Measurements from ENCODE around the gene MYH11. TPM values are rescaled to one million over a fixed set of nuclear protein-coding genes. Genes with fewer than 3 reads are reported as not detected.

MYH11 gene
- total and polyA plus RNA-seq, 2 of the 13 experiments (the other 11 are each of a cell fraction or from before 2014, with no cell fraction given): not detected

DNA sequence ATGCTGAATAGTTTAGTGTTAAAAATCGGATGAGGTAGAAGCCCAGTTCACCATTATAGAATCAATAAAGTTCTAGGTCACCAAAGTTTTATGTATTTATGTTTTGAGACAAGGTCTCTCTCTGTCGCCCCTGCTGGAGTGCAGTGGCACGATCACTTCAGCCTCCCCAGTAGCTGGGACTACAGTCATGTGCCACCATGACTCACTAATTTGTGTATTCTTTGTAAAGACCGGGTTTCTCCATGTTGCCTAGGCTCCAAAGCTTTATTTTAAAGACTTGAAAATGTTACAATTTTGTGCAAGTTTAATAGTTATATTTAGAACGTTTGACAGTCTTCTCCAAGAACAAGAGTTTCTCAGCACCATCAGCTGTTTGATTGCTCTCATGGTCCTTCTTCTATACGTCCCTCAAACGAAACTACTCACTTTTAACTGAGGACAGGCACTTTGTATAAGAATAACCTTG is 174.7 kb downstream of the MYH11 start (continued):
- TF ChIP-seq, protein P1, sequence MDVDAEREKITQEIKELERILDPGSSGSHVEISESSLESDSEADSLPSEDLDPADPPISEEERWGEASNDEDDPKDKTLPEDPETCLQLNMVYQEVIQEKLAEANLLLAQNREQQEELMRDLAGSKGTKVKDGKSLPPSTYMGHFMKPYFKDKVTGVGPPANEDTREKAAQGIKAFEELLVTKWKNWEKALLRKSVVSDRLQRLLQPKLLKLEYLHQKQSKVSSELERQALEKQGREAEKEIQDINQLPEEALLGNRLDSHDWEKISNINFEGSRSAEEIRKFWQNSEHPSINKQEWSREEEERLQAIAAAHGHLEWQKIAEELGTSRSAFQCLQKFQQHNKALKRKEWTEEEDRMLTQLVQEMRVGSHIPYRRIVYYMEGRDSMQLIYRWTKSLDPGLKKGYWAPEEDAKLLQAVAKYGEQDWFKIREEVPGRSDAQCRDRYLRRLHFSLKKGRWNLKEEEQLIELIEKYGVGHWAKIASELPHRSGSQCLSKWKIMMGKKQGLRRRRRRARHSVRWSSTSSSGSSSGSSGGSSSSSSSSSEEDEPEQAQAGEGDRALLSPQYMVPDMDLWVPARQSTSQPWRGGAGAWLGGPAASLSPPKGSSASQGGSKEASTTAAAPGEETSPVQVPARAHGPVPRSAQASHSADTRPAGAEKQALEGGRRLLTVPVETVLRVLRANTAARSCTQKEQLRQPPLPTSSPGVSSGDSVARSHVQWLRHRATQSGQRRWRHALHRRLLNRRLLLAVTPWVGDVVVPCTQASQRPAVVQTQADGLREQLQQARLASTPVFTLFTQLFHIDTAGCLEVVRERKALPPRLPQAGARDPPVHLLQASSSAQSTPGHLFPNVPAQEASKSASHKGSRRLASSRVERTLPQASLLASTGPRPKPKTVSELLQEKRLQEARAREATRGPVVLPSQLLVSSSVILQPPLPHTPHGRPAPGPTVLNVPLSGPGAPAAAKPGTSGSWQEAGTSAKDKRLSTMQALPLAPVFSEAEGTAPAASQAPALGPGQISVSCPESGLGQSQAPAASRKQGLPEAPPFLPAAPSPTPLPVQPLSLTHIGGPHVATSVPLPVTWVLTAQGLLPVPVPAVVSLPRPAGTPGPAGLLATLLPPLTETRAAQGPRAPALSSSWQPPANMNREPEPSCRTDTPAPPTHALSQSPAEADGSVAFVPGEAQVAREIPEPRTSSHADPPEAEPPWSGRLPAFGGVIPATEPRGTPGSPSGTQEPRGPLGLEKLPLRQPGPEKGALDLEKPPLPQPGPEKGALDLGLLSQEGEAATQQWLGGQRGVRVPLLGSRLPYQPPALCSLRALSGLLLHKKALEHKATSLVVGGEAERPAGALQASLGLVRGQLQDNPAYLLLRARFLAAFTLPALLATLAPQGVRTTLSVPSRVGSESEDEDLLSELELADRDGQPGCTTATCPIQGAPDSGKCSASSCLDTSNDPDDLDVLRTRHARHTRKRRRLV (CRISPR knock-in tag; IDR thresholded peaks at IDR 0.05): no peak
- TF ChIP-seq ZNF484 (CRISPR knock-in tag; IDR thresholded peaks at IDR 0.05; ENCODE audit: borderline replicate concordance, low read depth): no peak
- TF ChIP-seq ZFP90 (CRISPR knock-in tag; IDR thresholded peaks at IDR 0.05; ENCODE audit: borderline replicate concordance): no peak
- no peak for TF ChIP-seq PRDM4 (CRISPR knock-in tag; IDR thresholded peaks at IDR 0.05; ENCODE audit: borderline replicate concordance)
- TF ChIP-seq CREB1 (IDR thresholded peaks at IDR 0.05): peak; percentile 25; the same call in 1 of the 2 replicates
- TF ChIP-seq CREB1 (CRISPR knock-in tag; IDR thresholded peaks at IDR 0.05): no peak
- TF ChIP-seq, protein P2, sequence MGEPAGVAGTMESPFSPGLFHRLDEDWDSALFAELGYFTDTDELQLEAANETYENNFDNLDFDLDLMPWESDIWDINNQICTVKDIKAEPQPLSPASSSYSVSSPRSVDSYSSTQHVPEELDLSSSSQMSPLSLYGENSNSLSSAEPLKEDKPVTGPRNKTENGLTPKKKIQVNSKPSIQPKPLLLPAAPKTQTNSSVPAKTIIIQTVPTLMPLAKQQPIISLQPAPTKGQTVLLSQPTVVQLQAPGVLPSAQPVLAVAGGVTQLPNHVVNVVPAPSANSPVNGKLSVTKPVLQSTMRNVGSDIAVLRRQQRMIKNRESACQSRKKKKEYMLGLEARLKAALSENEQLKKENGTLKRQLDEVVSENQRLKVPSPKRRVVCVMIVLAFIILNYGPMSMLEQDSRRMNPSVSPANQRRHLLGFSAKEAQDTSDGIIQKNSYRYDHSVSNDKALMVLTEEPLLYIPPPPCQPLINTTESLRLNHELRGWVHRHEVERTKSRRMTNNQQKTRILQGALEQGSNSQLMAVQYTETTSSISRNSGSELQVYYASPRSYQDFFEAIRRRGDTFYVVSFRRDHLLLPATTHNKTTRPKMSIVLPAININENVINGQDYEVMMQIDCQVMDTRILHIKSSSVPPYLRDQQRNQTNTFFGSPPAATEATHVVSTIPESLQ (CRISPR knock-in tag; conservative IDR thresholded peaks at IDR 0.05): no peak
- peak; percentile 69 for TF ChIP-seq SMC3 (IDR thresholded peaks at IDR 0.05; ENCODE audit: low read length)
- TF ChIP-seq, protein P3, sequence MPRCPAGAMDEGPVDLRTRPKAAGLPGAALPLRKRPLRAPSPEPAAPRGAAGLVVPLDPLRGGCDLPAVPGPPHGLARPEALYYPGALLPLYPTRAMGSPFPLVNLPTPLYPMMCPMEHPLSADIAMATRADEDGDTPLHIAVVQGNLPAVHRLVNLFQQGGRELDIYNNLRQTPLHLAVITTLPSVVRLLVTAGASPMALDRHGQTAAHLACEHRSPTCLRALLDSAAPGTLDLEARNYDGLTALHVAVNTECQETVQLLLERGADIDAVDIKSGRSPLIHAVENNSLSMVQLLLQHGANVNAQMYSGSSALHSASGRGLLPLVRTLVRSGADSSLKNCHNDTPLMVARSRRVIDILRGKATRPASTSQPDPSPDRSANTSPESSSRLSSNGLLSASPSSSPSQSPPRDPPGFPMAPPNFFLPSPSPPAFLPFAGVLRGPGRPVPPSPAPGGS (CRISPR knock-in tag; IDR thresholded peaks at IDR 0.05): no peak
- TF ChIP-seq ZNF362 (CRISPR knock-in tag; IDR thresholded peaks at IDR 0.05; ENCODE audit: borderline replicate concordance): no peak
- no peak for TF ChIP-seq PHB2 (IDR thresholded peaks at IDR 0.05; ENCODE audit: partially characterized antibody)
- TF ChIP-seq MIXL1 (CRISPR knock-in tag; IDR thresholded peaks at IDR 0.05): peak; percentile 72; the same call in 1 of the 2 replicates
- TF ChIP-seq ZNF333 (CRISPR knock-in tag; IDR thresholded peaks at IDR 0.05; ENCODE audit: borderline replicate concordance): no peak
- no peak for TF ChIP-seq ZSCAN21 (CRISPR knock-in tag; IDR thresholded peaks at IDR 0.05; ENCODE audit: borderline replicate concordance)
- no peak for TF ChIP-seq RFX5 (IDR thresholded peaks at IDR 0.05; ENCODE audit: low read depth, low read length)
- TF ChIP-seq SNAI1 (CRISPR knock-in tag; IDR thresholded peaks at IDR 0.05; ENCODE audit: borderline replicate concordance): no peak

Data from HepG2 (cell line).